H9 (cell line): ENCODE results near the gene MAP7D3. TPM values are rescaled to one million over a fixed set of nuclear protein-coding genes. Genes with fewer than 3 reads are reported as not detected.

Experiments
- DNase-seq: peaks from one replicate; pipeline ENCODE4 v3.0.0-alpha.2; 2017
- H2AFZ ChIP-seq: one replicate; pipeline ENCODE4 v1.6.1; 2013; ENCODE audit warnings: mild to moderate bottlenecking, low read length, control low read depth, moderate library complexity
- H2AK5ac ChIP-seq: 2 replicates; pipeline ENCODE4 v1.6.1; 2013; ENCODE audit warnings: low read length, control low read depth, mixed read lengths; ENCODE audit not compliant: insufficient read length
- H2BK120ac ChIP-seq: one replicate; pipeline ENCODE4 v1.6.1; 2013; ENCODE audit warnings: low read depth, mild to moderate bottlenecking, low read length, control low read depth, inconsistent platforms; ENCODE audit not compliant: poor library complexity, severe bottlenecking
- H2BK12ac ChIP-seq: 2 replicates; pipeline ENCODE4 v1.6.1; 2013; ENCODE audit warnings: low read length, control low read depth, mixed read lengths, low read depth; ENCODE audit not compliant: insufficient read length
- H2BK15ac ChIP-seq: 2 replicates; pipeline ENCODE4 v1.6.1; 2013; ENCODE audit warnings: low read depth, low read length, control low read depth
- H2BK20ac ChIP-seq: one replicate; pipeline ENCODE4 v1.6.1; 2013; ENCODE audit warnings: low read depth, mild to moderate bottlenecking, low read length, control low read depth, inconsistent platforms; ENCODE audit not compliant: poor library complexity, severe bottlenecking
- H2BK5ac ChIP-seq: 2 replicates; pipeline ENCODE4 v1.6.1; 2013; ENCODE audit warnings: low read length, control low read depth, mixed read lengths; ENCODE audit not compliant: insufficient read length
- H3K14ac ChIP-seq: 2 replicates; pipeline ENCODE4 v1.6.1; 2013; ENCODE audit warnings: low read length, control low read depth; ENCODE audit not compliant: insufficient read depth
- H3K18ac ChIP-seq: 2 replicates; pipeline ENCODE4 v1.6.1; 2013; ENCODE audit warnings: low read depth, mild to moderate bottlenecking, mixed read lengths, low read length, control low read depth; ENCODE audit not compliant: insufficient read length
- H3K23ac ChIP-seq: 2 replicates; pipeline ENCODE4 v1.6.1; 2013; ENCODE audit warnings: low read length, control low read depth, mixed read lengths, low read depth; ENCODE audit not compliant: insufficient read length
- H3K23me2 ChIP-seq: 2 replicates; pipeline ENCODE4 v1.6.1; 2013; ENCODE audit warnings: low read depth, mild to moderate bottlenecking, mixed read lengths, low read length, control low read depth; ENCODE audit not compliant: insufficient read length, poor library complexity, severe bottlenecking
- H3K27ac ChIP-seq: 2 replicates; pipeline ENCODE4 v1.5.1; 2013; ENCODE audit warnings: low read length, control low read depth, mixed read lengths, low read depth; ENCODE audit not compliant: insufficient read length
- H3K27me3 ChIP-seq: 2 replicates; pipeline ENCODE4 v1.6.1; 2013; ENCODE audit warnings: low read length, control low read depth, inconsistent platforms; ENCODE audit not compliant: insufficient read depth
- H3K4ac ChIP-seq: 2 replicates; pipeline ENCODE4 v1.6.1; 2013; ENCODE audit warnings: low read depth, mild to moderate bottlenecking, control low read depth, inconsistent platforms, low read length, moderate library complexity
- H3K4me1 ChIP-seq: 2 replicates; pipeline ENCODE4 v1.6.1; 2013; ENCODE audit warnings: low read length, control low read depth, inconsistent platforms; ENCODE audit not compliant: insufficient read depth
- H3K4me2 ChIP-seq: 2 replicates; pipeline ENCODE4 v1.6.1; 2013; ENCODE audit warnings: low read length, control low read depth, mixed read lengths; ENCODE audit not compliant: insufficient read length, insufficient read depth
- H3K56ac ChIP-seq: 2 replicates; pipeline ENCODE4 v1.6.1; 2013; ENCODE audit warnings: low read depth, mild to moderate bottlenecking, mixed read lengths, low read length, control low read depth; ENCODE audit not compliant: insufficient read length
- H3K79me1 ChIP-seq: 2 replicates; pipeline ENCODE4 v1.6.1; 2013; ENCODE audit warnings: low read depth, mild to moderate bottlenecking, moderate library complexity, low read length, control low read depth, inconsistent platforms; ENCODE audit not compliant: insufficient read depth, poor library complexity, severe bottlenecking
- H3K79me2 ChIP-seq: 2 replicates; pipeline ENCODE4 v1.6.1; 2013; ENCODE audit warnings: low read length, control low read depth, inconsistent platforms; ENCODE audit not compliant: insufficient read depth
- H3K9ac ChIP-seq: 2 replicates; pipeline ENCODE4 v1.6.1; 2013; ENCODE audit warnings: low read length, control low read depth, mixed read lengths; ENCODE audit not compliant: insufficient read length; ENCODE audit errors: extremely low read depth
- H3K9me3 ChIP-seq: one replicate; pipeline ENCODE4 v1.6.1; 2013; ENCODE audit warnings: low read depth, low read length, inconsistent platforms; ENCODE audit not compliant: control insufficient read depth
- H3T11ph ChIP-seq: one replicate; pipeline ENCODE4 v1.6.1; 2013; ENCODE audit warnings: mild to moderate bottlenecking, low read length, control low read depth, inconsistent platforms
- H4K20me1 ChIP-seq: one replicate; pipeline ENCODE4 v1.6.1; 2013; ENCODE audit not compliant: control insufficient read depth, insufficient read length, insufficient read depth
- H4K5ac ChIP-seq: 2 replicates; pipeline ENCODE4 v1.6.1; 2013; ENCODE audit warnings: low read depth, mild to moderate bottlenecking, mixed read lengths, low read length, control low read depth; ENCODE audit not compliant: insufficient read length
- H4K8ac ChIP-seq: replicated peaks from 2 replicates; pipeline ENCODE4 v1.6.1; 2013; ENCODE audit warnings: low read length, control low read depth, mixed read lengths, low read depth; ENCODE audit not compliant: insufficient read length
- H4K91ac ChIP-seq: 2 replicates; pipeline ENCODE4 v1.6.1; 2013; ENCODE audit warnings: low read depth, mild to moderate bottlenecking, moderate library complexity, mixed read lengths, low read length, control low read depth; ENCODE audit not compliant: insufficient read length
- H3K27ac Mint-ChIP-seq, 3 experiments: 2 replicates in 2 of 3; 3 replicates in 1 of 3; pipeline ENCODE4 v1.8.0; 2020 to 2021; ENCODE audit warnings: mixed read lengths in 3 of 3, mild to moderate bottlenecking in 1 of 3, moderate library complexity in 1 of 3
- H3K27me3 Mint-ChIP-seq: 2 replicates; pipeline ENCODE4 v1.8.0; 2021; ENCODE audit warnings: low read depth, mild to moderate bottlenecking, moderate library complexity, mixed read lengths
- H3K36me3 Mint-ChIP-seq, 3 experiments: 2 replicates in 2 of 3; 3 replicates in 1 of 3; pipeline ENCODE4 v1.8.0; 2020 to 2021; ENCODE audit warnings: low read depth in 3 of 3, mixed read lengths in 3 of 3; ENCODE audit not compliant: insufficient read depth in 1 of 3
- H3K4me1 Mint-ChIP-seq, 2 experiments: 2 replicates each; pipeline ENCODE4 v1.8.0; 2020; ENCODE audit warnings: mixed read lengths in 2 of 2
- H3K4me3 Mint-ChIP-seq, 2 experiments: 2 replicates in 1 of 2; 3 replicates in 1 of 2; pipeline ENCODE4 v1.8.0; 2020 to 2021; ENCODE audit warnings: mild to moderate bottlenecking in 2 of 2, mixed read lengths in 2 of 2, moderate library complexity in 1 of 2
- H3K9me3 Mint-ChIP-seq, 2 experiments: 2 replicates in 1 of 2; 3 replicates in 1 of 2; pipeline ENCODE4 v1.8.0; 2020; ENCODE audit warnings: mild to moderate bottlenecking in 2 of 2, mixed read lengths in 2 of 2, moderate library complexity in 1 of 2
- WGBS: extraction: QIAGEN DNeasy Blood & Tissue Kit; methylation state at CpG from one replicate; pipeline ENCODE4 v1.1.7; 2013; ENCODE audit warnings: missing lambda C conversion rate, low lambda C conversion rate, mixed read lengths; ENCODE audit not compliant: insufficient read length; ENCODE audit errors: extremely low coverage; 5-methylcytosine and 5-hydroxymethylcytosine counted together
- total RNA-seq: library from RNA; stranded (reverse); gene quantifications from 2 replicates; pipeline ENCODE4 v1.2.1, GENCODE V29; 2021
- TF ChIP-seq, protein P1 (sequence below): fragments of 200-600 bp; sonication (generic); conservative IDR thresholded peaks from 3 replicates; pipeline ENCODE4 v1.8.0; 2021; ENCODE audit warnings: antibody characterized with exemption, mild to moderate bottlenecking

MAP7D3 gene
- total RNA-seq, 1 experiment from 2014 or later: 15.2 TPM

DNA sequence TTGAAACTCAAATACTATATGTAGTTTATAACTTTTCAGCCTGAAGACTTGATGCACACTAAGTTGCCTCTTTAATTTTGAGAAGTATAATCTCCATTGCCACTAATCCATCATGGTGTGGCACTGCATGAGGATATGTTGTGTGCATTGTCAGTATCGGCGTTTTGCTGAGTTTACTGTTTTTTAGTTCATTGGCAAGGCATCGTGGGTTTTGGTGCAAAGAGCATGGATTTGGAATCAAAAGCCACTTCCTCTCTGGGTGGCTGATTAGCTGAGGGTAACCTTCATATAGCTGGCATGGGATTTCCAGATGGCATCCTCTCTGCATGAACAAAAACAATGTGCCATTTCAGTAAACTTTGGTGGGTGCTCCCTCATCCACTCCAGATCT is 65.2 kb downstream of the MAP7D3 start:
- peaks cover 50 to 57% of the 10 kb centered on the region in 2 experiments for H3K9me3 Mint-ChIP-seq
- H3K23me2 ChIP-seq: no peaks in the 10 kb centered on the region
- no peak overlapping the region for H3K56ac ChIP-seq

More for the DNA sequence above, 65.2 kb downstream of the MAP7D3 start:
- Mint-ChIP-seq H3K4me3 (no peak overlapping the region), H3K27ac (no peak overlapping the region), H3K36me3 (0 out of 7 replicates have a peak, but pooled peaks cover 0 to 2% (median 0%) of the 10 kb centered on the region in 3 experiments), H3K27me3 (no peaks in the 10 kb centered on the region), H3K4me1 (no peaks in the 10 kb centered on the region)
- Histone ChIP-seq H4K8ac (no peak overlapping the region), H3K4me2 (no peak overlapping the region), H2AFZ (no peak overlapping the region), H3K4ac (no peak overlapping the region), H3K9me3 (peaks cover 40% of the 10 kb centered on the region), H3K27me3 (no peaks in the 10 kb centered on the region), H4K20me1 (no peaks in the 10 kb centered on the region), H3K4me1 (no peaks in the 10 kb centered on the region), H3K79me1 (no peaks in the 10 kb centered on the region), H2BK5ac (no peak overlapping the region), H4K5ac (no peak overlapping the region), H2BK12ac (no peak overlapping the region), H3K9ac (no peak overlapping the region), H3T11ph (no peak overlapping the region), H3K27ac (no peak overlapping the region), H3K79me2 (no peaks in the 10 kb centered on the region), H3K23ac (no peak overlapping the region), H2AK5ac (no peak overlapping the region), H2BK120ac (no peak overlapping the region), H2BK15ac (no peak overlapping the region), H3K14ac (no peak overlapping the region), H2BK20ac (no peak overlapping the region), H3K18ac (no peak overlapping the region), H4K91ac (no peak overlapping the region)
- TF ChIP-seq, protein P1, sequence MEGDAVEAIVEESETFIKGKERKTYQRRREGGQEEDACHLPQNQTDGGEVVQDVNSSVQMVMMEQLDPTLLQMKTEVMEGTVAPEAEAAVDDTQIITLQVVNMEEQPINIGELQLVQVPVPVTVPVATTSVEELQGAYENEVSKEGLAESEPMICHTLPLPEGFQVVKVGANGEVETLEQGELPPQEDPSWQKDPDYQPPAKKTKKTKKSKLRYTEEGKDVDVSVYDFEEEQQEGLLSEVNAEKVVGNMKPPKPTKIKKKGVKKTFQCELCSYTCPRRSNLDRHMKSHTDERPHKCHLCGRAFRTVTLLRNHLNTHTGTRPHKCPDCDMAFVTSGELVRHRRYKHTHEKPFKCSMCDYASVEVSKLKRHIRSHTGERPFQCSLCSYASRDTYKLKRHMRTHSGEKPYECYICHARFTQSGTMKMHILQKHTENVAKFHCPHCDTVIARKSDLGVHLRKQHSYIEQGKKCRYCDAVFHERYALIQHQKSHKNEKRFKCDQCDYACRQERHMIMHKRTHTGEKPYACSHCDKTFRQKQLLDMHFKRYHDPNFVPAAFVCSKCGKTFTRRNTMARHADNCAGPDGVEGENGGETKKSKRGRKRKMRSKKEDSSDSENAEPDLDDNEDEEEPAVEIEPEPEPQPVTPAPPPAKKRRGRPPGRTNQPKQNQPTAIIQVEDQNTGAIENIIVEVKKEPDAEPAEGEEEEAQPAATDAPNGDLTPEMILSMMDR: no peak
- WGBS: no CpG with 5 or more reads among the region's 3 CpGs
- DNase-seq: no peak
